HUDEP-2 (cell line): ENCODE measurements around the gene C12orf42.
A peak's percentile ranks its signal among the peaks of the same experiment; 100 is the strongest.

Experiments used
- DNase-seq, 76 experiments: peaks; one replicate each; lab custom pipeline; 2025; ENCODE audit not compliant: unreplicated experiment in 76 of 76; lab: John Stamatoyannopoulos, UW

Gene C12orf42

GRCh38 chr12:103350116-103350515 lies 145.7 kb downstream of the C12orf42 start:
- DNase-seq: no peak

DNA sequence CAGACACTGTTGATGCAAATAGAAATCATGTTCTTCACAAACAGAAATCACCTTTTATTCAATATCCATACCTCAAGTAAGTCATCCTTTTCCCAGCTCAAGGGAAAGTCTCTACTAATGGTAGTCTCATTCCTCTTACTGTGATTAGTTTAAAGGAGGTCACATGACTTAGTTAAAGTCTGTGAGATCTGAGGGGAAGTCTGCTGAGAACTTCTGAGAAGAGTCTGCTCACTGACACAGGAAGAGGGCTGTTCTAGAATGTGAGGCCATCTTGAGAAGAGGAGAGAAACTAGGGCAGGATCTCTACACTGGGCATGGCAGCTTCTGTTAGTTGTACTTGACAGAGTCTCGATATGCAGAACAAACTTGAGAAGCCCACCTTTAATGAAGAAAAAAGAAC lies 146.8 kb downstream of the C12orf42 start:
- no peak for DNase-seq

- DNase-seq: no peak
These were observed 158.8 kb downstream of the C12orf42 start for GRCh38 chr12:103336940-103337339.

DNA sequence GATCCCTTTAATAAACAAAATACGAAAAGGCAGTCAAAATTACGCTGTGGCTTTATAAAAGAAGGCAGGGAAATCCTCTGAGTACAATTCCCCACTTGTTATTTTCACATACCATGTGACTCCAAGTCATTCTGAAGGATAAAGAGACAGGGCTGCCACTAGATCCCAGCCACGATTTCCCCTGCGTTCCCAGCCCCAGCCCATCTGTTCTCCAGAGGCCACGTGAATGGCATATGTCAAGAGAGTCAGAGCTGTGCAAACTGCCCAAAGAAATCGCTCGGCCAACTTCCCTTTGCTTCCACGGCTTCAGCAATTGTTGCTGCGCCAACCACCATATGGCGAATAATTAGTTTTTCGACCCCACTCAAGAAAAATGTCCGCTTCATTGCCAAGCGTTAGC lies 161.3 kb downstream of the C12orf42 start:
- no peak for DNase-seq

DNA sequence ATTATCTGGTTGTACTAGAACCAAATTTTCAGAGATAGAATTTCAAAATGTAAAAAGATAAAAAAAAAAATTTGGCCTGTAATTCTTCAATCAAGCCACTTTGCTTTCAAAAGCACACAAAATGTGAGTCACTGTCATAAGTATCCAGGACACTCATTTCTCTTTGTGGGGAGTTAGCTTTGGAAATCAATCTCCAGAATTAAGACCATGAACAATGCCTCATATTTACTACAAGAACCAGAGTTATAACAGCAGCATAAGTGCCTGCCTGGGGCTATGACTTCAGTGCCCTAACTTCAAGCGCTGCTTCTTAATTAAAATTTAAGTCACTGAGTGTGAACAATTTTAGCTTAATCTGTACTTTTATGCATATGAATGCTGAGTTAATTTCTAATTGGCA lies 162.1 kb downstream of the C12orf42 start:
- no peak for DNase-seq

- DNase-seq: no peak
These were observed 164.1 kb downstream of the C12orf42 start for GRCh38 chr12:103331643-103332042.

GRCh38 chr12:103330672-103331071 lies 165.1 kb downstream of the C12orf42 start:
- DNase-seq: no peak

- DNase-seq: no peak
These were observed 168.1 kb downstream of the C12orf42 start for GRCh38 chr12:103327676-103328075.

DNA sequence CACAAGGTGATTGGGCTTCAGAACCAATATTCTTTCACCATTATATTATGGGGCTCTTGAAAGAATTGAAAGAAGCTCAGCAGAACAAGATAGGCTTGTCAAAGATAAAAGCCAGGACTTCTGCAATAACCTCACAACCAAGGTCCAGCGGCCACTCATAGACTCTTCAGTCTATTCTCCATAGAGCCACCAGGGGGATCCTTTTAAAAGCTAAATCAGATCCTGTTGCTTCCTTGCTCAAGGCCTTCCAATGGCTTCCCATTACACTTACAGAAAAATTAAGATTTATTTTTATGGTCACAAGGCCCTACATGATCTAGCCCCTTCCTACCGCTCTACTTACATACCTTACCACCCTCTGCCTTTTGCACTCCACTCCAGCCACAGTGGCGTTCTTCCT lies 169.6 kb downstream of the C12orf42 start:
- peak in 7 of 76 experiments; percentile 1 to 12 (median 5) for DNase-seq

- no peak for DNase-seq
These were observed 177.2 kb downstream of the C12orf42 start for GRCh38 chr12:103318566-103318965.

- no peak for DNase-seq
These were observed 178.5 kb downstream of the C12orf42 start for GRCh38 chr12:103317220-103317619.

DNA sequence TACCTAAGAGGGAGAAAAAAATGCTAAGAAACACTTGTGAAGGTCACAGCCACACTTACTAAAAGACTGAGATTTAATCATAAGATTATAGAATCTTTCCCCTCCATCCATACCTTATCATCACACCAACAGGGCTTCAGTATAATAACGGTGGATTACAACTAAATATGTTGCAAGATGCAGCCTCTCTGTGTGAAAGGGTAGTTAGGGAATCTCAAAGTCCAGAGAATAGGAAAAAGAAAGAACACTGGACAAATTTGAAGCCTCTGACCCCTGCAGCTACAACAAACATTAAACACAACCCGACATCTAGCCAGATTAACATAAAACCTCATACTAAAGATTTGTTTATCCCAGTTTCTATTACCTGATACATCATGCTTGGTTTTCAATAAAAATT lies 181.0 kb downstream of the C12orf42 start:
- DNase-seq: no peak

GRCh38 chr12:103313894-103314293 lies 181.9 kb downstream of the C12orf42 start:
- DNase-seq: no peak

GRCh38 chr12:103312742-103313354 lies 182.9 kb downstream of the C12orf42 start:
- no peak for DNase-seq

DNA sequence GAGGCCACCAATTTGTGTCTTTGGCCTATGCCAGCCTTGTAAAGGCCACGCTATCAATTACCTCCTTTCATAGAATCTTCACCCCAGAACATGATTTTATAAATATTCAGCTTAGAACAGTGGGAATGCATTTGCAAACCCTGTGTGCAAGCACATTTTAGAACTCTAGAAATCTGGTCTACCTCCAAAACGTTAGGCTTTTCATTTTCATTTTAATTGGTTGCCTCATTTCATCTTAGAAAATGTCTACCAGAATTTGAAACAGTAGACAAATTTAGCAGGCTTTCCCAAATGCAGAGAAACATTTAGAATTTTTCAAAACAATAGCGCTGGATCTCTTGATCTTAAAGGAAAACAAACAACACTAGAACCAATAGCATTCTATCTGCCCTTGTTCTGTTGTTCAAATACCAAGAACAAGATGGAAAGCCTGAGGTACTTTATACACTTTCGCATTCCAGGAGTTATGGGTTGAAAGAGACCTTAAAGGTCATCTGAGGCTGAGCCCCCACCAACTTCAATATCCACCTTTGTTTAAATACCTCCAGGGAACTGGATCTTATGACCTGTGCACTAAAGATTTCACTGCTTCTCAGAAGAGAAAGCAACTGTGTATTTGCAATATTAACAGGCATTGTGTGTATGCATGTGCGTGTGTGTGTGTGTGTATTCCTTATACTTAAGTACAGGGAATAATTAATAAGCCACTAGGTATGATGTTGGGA lies 185.1 kb downstream of the C12orf42 start:
- no peak for DNase-seq

DNA sequence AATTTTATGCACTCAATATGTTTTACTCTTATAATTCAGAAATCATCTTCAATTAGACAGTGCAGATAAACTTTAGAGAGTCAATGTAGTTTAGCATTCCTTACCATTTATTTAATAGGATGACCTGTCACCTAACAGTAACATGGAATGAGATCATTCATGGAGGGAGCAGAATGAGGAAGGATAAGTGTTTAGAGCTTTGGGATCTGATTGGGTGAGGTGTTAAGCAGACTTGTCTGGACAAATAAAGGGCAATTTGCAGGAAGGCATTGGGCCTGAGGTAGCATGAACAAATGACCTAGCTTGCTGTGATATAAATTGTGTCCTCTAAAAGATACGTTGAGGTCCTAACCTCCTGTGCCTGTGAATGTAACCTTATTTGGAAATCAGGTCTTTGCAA lies 187.4 kb downstream of the C12orf42 start:
- no peak for DNase-seq

- DNase-seq: no peak
These were observed 192.3 kb downstream of the C12orf42 start for GRCh38 chr12:103303484-103303883.

DNA sequence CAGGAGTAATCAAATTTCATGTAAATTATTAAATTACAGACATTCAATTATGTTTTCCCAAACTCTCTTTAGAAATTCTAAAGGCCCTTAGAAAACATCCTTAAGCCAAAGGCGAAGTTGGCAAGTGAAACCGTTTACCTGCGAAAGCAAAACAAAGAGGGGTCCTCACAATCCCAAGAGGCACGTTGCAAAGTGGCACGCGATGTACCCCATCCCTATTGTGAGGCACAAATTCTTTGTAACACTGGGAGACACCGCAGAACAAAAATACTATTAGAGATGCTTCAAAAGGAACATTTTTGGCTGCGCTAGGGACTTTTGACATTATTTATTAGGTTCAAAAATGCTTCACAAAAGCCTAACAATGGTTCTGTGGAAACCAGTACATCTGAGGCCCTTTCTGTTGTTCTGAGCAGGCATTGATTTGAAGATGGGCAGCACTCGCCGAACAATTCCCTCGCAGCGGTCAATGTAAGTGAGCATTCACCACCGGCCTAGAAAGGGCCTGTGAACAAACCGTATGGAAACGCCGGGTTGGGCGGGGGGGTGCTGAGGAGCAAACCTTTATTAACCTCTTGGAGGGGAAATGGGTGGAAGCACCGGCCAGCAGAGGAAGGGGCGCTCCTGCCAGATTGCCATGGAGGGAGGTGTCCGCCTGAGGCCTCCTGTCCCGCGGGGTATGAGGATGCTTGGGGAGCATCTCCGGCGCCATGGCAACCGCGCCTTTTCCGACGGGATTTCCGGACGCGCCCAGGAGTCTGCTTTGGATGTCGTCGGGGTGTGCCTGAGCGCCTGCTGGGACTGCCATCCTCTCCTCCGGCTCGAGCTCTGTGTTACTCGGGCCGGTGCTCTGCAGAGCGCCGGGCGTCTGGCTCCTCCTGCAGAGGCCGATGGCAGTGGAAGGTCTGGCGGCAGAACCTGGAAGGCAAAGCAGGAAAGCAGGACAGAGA lies 193.9 kb downstream of the C12orf42 start:
- DNase-seq: no peak

GRCh38 chr12:103288016-103288415 lies 207.8 kb downstream of the C12orf42 start:
- no peak for DNase-seq

DNA sequence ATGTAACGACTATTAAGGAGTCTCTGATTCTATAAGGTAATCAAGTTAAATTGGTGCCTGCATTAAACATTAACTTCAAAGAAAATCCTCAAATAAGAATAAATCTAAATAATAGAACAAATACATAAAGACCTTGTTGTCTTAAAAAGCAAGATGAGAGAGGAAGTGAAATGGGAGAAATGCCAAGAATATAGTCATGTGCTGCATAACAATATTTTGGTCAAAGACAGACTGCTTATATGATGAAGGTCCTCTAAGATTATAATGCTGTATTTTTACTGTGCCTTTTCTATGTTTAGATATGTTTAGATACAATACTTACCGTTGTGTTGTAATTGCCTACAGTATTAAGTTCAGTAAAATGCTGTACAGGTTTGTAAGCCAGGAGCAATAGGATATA lies 213.6 kb downstream of the C12orf42 start:
- no peak for DNase-seq

DNA sequence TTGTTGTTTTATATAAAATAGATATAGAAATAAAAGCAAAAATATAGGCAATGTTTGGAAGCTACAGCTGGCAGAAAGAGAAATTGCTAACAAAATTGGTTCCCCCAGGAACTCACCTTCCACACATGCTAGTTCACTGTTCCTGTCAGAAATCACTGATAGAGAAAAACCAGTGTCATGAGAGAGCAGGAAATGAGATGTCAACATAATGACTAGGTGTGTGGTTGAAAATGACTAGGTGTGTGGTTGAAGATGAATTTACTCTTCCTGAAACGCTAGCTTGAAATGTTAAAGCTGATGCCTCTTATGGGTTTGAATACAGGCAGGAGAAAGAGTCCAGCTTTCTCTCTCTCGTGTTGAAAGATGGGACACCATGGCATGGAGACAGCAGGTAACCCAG lies 216.3 kb downstream of the C12orf42 start:
- no peak for DNase-seq
